ENCODE results near the gene TTLL11. TPM values are rescaled to one million over a fixed set of nuclear protein-coding genes. Genes with fewer than 3 reads are reported as not detected.

The TTLL11 gene
- total and polyA plus RNA-seq, 2 experiments from 2014 or later, result 4.7 to 6.7 TPM

- Histone ChIP-seq H3K4me1 (ENCODE audit: low read depth) (no peaks in the 10 kb centered on the region), H3K9me3 (ENCODE audit: low read depth) (no peaks in the 10 kb centered on the region), H3K27me3 (no peaks in the 10 kb centered on the region), H3K4me3 (no peak overlapping the region), H3K27ac (no peak overlapping the region), H3K36me3 (no peaks in the 10 kb centered on the region)
- no peak for DNase-seq (ENCODE audit: low read depth in 1 of 2, low spot score in 1 of 2)
- TF ChIP-seq, protein P1, sequence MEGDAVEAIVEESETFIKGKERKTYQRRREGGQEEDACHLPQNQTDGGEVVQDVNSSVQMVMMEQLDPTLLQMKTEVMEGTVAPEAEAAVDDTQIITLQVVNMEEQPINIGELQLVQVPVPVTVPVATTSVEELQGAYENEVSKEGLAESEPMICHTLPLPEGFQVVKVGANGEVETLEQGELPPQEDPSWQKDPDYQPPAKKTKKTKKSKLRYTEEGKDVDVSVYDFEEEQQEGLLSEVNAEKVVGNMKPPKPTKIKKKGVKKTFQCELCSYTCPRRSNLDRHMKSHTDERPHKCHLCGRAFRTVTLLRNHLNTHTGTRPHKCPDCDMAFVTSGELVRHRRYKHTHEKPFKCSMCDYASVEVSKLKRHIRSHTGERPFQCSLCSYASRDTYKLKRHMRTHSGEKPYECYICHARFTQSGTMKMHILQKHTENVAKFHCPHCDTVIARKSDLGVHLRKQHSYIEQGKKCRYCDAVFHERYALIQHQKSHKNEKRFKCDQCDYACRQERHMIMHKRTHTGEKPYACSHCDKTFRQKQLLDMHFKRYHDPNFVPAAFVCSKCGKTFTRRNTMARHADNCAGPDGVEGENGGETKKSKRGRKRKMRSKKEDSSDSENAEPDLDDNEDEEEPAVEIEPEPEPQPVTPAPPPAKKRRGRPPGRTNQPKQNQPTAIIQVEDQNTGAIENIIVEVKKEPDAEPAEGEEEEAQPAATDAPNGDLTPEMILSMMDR (IDR thresholded peaks at IDR 0.05; ENCODE audit: low read depth, low read length), result no peak
Observed at GRCh38 chr9:121914604-121915303, 178.4 kb downstream of the TTLL11 start.

GRCh38 chr9:121914017-121914595 lies 179.0 kb downstream of the TTLL11 start:
- Histone ChIP-seq H3K27ac (no peak overlapping the region), H3K4me1 (ENCODE audit: low read depth) (no peaks in the 10 kb centered on the region), H3K36me3 (no peaks in the 10 kb centered on the region), H3K27me3 (no peaks in the 10 kb centered on the region), H3K4me3 (no peak overlapping the region), H3K9me3 (ENCODE audit: low read depth) (no peaks in the 10 kb centered on the region)
- TF ChIP-seq, protein P1 (IDR thresholded peaks at IDR 0.05; ENCODE audit: low read depth, low read length), result no peak
- no peak for DNase-seq (ENCODE audit: low read depth in 1 of 2, low spot score in 1 of 2)

- no peaks in the 10 kb centered on the region for H3K27me3 ChIP-seq
- no peaks in the 10 kb centered on the region for H3K4me1 ChIP-seq (ENCODE audit: low read depth)
- no peak overlapping the region for H3K4me3 ChIP-seq
- H3K36me3 ChIP-seq, result no peaks in the 10 kb centered on the region
- no peaks in the 10 kb centered on the region for H3K9me3 ChIP-seq (ENCODE audit: low read depth)
- no peak overlapping the region for H3K27ac ChIP-seq
- TF ChIP-seq, protein P1 (IDR thresholded peaks at IDR 0.05; ENCODE audit: low read depth, low read length), result no peak
- no peak for DNase-seq (ENCODE audit: low read depth in 1 of 2, low spot score in 1 of 2)
Observed at GRCh38 chr9:121912812-121913627, 180.1 kb downstream of the TTLL11 start.

DNA sequence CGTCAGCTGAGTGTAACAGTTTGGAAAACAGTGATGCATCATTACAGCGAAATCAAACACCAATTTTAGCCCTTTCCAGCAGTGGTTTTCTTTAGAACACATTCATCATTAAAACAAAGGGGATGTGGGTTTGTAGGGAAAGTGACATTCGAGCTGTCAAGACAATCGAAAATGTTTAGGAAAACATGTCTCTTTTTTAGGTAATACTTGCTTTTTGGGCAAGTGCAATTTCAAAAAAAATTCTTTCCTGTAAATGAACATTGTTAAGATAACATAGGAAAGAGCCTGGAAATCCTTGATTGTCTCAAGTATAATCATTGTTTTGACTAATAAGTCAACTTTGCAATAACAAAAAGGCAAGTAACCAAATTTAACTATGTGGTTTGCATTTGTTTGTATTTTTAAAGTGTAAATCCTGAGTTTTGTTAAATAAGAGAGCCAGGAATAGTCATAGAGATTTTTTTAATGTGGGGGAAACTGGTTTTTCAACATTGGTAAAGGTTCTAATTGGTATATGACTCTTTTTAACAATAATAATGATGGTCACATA lies 182.5 kb downstream of the TTLL11 start:
- no peak for DNase-seq (ENCODE audit: low read depth in 1 of 2, low spot score in 1 of 2)
- TF ChIP-seq, protein P1 (IDR thresholded peaks at IDR 0.05; ENCODE audit: low read depth, low read length), result no peak

DNA sequence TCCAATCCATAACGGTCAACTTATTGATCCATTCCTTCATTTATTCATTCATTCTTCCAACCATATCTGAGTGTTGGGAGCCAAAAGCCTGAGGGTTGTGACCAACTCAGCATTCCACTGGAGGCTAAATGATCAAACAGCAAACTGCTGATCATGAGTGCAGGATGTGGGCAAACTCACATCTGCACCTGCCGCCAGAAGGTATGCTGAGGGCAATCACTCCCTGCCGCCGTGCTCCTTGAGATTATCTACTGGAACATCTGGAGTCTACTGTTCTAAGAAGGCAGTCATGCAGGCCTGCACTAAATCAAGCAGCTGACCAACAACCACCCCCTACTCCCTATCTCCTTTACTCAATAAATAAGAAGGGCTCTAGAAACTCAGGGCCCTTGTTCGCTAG lies 184.0 kb downstream of the TTLL11 start:
- Histone ChIP-seq H3K9me3 (ENCODE audit: low read depth) (no peaks in the 10 kb centered on the region), H3K27me3 (no peaks in the 10 kb centered on the region), H3K27ac (no peak overlapping the region), H3K4me3 (no peak overlapping the region), H3K36me3 (no peaks in the 10 kb centered on the region), H3K4me1 (ENCODE audit: low read depth) (no peaks in the 10 kb centered on the region)
- TF ChIP-seq, protein P1 (IDR thresholded peaks at IDR 0.05; ENCODE audit: low read depth, low read length), result no peak
- DNase-seq (ENCODE audit: low read depth in 1 of 2, low spot score in 1 of 2), result no peak

More for the DNA sequence above, 182.5 kb downstream of the TTLL11 start:
- H3K4me3 ChIP-seq, result no peak overlapping the region
- no peak overlapping the region for H3K27ac ChIP-seq
- no peaks in the 10 kb centered on the region for H3K27me3 ChIP-seq
- H3K9me3 ChIP-seq (ENCODE audit: low read depth), result no peaks in the 10 kb centered on the region
- no peaks in the 10 kb centered on the region for H3K4me1 ChIP-seq (ENCODE audit: low read depth)
- H3K36me3 ChIP-seq, result no peaks in the 10 kb centered on the region

All from cardiac muscle cell (in vitro differentiated cells and primary cell).